SK-N-SH (cell line): ENCODE data around the gene UQCR11.

Experiments used
- CHD2 ChIP-seq: fragments of 150-350 bp; IDR thresholded peaks from 2 replicates; pipeline ENCODE4 v1.6.1; 2018; ENCODE audit warnings: low read length; ENCODE audit not compliant: partially characterized antibody
- CTCF ChIP-seq: fragments of 200-600 bp; sonication (generic); IDR thresholded peaks from 2 replicates; pipeline ENCODE4 v1.6.1; 2017; ENCODE audit warnings: antibody characterized with exemption, mild to moderate bottlenecking, moderate library complexity
- EP300 ChIP-seq, 2 experiments: IDR thresholded peaks; 2 replicates each; pipeline versions ENCODE4 v1.4.0 to v1.6.1; 2012; ENCODE audit warnings: borderline replicate concordance in 1 of 2, low read depth in 1 of 2, low read length in 1 of 2
- EZH2phosphoT487 ChIP-seq: fragments of 200-600 bp; sonication (generic); IDR thresholded peaks from 2 replicates; pipeline ENCODE4 v1.6.1; 2017; ENCODE audit warnings: low read depth, mixed run types, mild to moderate bottlenecking, antibody characterized with exemption, moderate library complexity, borderline replicate concordance
- FOSL2 ChIP-seq: IDR thresholded peaks from 2 replicates; pipeline ENCODE4 v1.4.0; 2012; ENCODE audit warnings: low read depth, mild to moderate bottlenecking, moderate library complexity, borderline replicate concordance
- FOXM1 ChIP-seq: IDR thresholded peaks from 2 replicates; pipeline ENCODE4 v1.4.0; 2012; ENCODE audit warnings: low read depth, mild to moderate bottlenecking
- POLR2AphosphoS5 ChIP-seq: IDR thresholded peaks from 2 replicates; pipeline ENCODE4 v1.6.1; 2012; ENCODE audit warnings: low read depth, low read length
- RCOR1 ChIP-seq: fragments of 150-350 bp; IDR thresholded peaks from 2 replicates; pipeline ENCODE4 v1.6.1; 2017; ENCODE audit warnings: antibody characterized with exemption, low read length
- REST ChIP-seq: IDR thresholded peaks from 2 replicates; pipeline ENCODE4 v1.6.1; 2012; ENCODE audit warnings: mild to moderate bottlenecking, low read depth, low read length, moderate library complexity
- SIN3A ChIP-seq: IDR thresholded peaks from 2 replicates; pipeline ENCODE4 v1.6.1; 2012; ENCODE audit warnings: low read depth, mild to moderate bottlenecking, low read length, moderate library complexity, borderline replicate concordance
- TEAD4 ChIP-seq: IDR thresholded peaks from 2 replicates; pipeline ENCODE4 v1.4.0; 2012; ENCODE audit warnings: mild to moderate bottlenecking, borderline replicate concordance; ENCODE audit not compliant: insufficient read depth
- YY1 ChIP-seq: IDR thresholded peaks from 2 replicates; pipeline ENCODE4 v1.4.0; 2012; ENCODE audit warnings: low read depth, mild to moderate bottlenecking

GRCh38 chr19:1609103-1609396, 3.8 kb upstream of the UQCR11 start:
- TF ChIP-seq CTCF (no peak), CHD2 (no peak), EZH2phosphoT487 (no peak), EP300 (IDR thresholded peaks at IDR 0.05; ENCODE audit: borderline replicate concordance in 1 of 2, low read depth in 1 of 2, low read length in 1 of 2) (no peak), RCOR1 (no peak), REST (no peak), POLR2AphosphoS5 (no peak), TEAD4 (no peak), SIN3A (no peak), YY1 (no peak), FOSL2 (no peak), FOXM1 (no peak)
